ENCODE measurements around the gene KIRREL3.

Gene KIRREL3

GRCh38 chr11:126597041-126597440 lies 403.5 kb downstream of the KIRREL3 start:
- H3K4me1 ChIP-seq (ENCODE audit: low read length): no peaks in the 10 kb centered on the region
- H3K27ac ChIP-seq (ENCODE audit: low read length): no peak overlapping the region
- no peaks in the 10 kb centered on the region for H3K36me3 ChIP-seq (replicated peaks; ENCODE audit: low read depth, low read length)
- no peak for TF ChIP-seq EZH2phosphoT487 (IDR thresholded peaks at IDR 0.05; ENCODE audit: low read depth)
- TF ChIP-seq, protein P1, sequence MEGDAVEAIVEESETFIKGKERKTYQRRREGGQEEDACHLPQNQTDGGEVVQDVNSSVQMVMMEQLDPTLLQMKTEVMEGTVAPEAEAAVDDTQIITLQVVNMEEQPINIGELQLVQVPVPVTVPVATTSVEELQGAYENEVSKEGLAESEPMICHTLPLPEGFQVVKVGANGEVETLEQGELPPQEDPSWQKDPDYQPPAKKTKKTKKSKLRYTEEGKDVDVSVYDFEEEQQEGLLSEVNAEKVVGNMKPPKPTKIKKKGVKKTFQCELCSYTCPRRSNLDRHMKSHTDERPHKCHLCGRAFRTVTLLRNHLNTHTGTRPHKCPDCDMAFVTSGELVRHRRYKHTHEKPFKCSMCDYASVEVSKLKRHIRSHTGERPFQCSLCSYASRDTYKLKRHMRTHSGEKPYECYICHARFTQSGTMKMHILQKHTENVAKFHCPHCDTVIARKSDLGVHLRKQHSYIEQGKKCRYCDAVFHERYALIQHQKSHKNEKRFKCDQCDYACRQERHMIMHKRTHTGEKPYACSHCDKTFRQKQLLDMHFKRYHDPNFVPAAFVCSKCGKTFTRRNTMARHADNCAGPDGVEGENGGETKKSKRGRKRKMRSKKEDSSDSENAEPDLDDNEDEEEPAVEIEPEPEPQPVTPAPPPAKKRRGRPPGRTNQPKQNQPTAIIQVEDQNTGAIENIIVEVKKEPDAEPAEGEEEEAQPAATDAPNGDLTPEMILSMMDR (IDR thresholded peaks at IDR 0.05; ENCODE audit: low read depth, low read length): no peak
- H3K4me3 ChIP-seq (ENCODE audit: low read length): no peak overlapping the region
- H4K20me1 ChIP-seq (ENCODE audit: insufficient read depth, low read length): no peaks in the 10 kb centered on the region
- no peak overlapping the region for H2AFZ ChIP-seq (ENCODE audit: low read depth, low read length)
- no peak overlapping the region for H3K4me2 ChIP-seq (ENCODE audit: low read length)
- H3K9me3 ChIP-seq (ENCODE audit: insufficient read depth, low read length): no peaks in the 10 kb centered on the region
- peaks cover 36% of the 10 kb centered on the region for H3K27me3 ChIP-seq (ENCODE audit: low read depth, low read length)
- H3K9ac ChIP-seq (ENCODE audit: low read length): no peak overlapping the region
- no peaks in the 10 kb centered on the region for H3K79me2 ChIP-seq (ENCODE audit: low read length)

DNA sequence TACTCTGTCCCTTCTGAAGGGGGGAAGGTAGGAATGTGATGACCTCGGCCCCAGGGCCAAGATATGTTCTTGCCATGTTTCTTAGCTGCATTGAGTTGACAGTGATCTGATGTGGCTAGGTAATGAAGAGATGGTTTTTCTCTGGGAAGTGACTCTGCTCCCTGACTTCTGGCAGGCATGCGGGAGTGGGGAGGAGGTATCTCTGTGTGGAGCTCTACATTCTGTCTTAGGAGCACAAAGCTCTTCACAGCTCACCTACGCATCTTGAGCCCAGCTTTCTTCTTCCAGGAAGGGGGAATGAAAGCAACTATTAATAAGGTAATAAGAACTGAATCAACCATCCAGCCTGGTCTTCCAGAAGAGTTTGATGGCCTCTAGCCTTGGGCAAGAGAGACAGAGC lies 404.1 kb downstream of the KIRREL3 start:
- H3K4me2 ChIP-seq (ENCODE audit: low read length): no peak overlapping the region
- TF ChIP-seq, protein P1 (IDR thresholded peaks at IDR 0.05; ENCODE audit: low read depth, low read length): no peak
- no peak for TF ChIP-seq EZH2phosphoT487 (IDR thresholded peaks at IDR 0.05; ENCODE audit: low read depth)
- no peak overlapping the region for H3K27ac ChIP-seq (ENCODE audit: low read length)
- no peaks in the 10 kb centered on the region for H3K4me1 ChIP-seq (ENCODE audit: low read length)
- H3K4me3 ChIP-seq (ENCODE audit: low read length): no peak overlapping the region
- no peak overlapping the region for H2AFZ ChIP-seq (ENCODE audit: low read depth, low read length)
- H3K9ac ChIP-seq (ENCODE audit: low read length): no peak overlapping the region
- peaks cover 36% of the 10 kb centered on the region for H3K27me3 ChIP-seq (ENCODE audit: low read depth, low read length)
- H3K36me3 ChIP-seq (replicated peaks; ENCODE audit: low read depth, low read length): no peaks in the 10 kb centered on the region
- H4K20me1 ChIP-seq (ENCODE audit: insufficient read depth, low read length): no peaks in the 10 kb centered on the region
- no peaks in the 10 kb centered on the region for H3K79me2 ChIP-seq (ENCODE audit: low read length)
- H3K9me3 ChIP-seq (ENCODE audit: insufficient read depth, low read length): no peaks in the 10 kb centered on the region

- Histone ChIP-seq H2AFZ (ENCODE audit: low read depth, low read length) (no peak overlapping the region), H3K4me3 (ENCODE audit: low read length) (no peak overlapping the region), H3K9ac (ENCODE audit: low read length) (no peak overlapping the region), H3K36me3 (replicated peaks; ENCODE audit: low read depth, low read length) (no peaks in the 10 kb centered on the region), H3K4me2 (ENCODE audit: low read length) (no peak overlapping the region), H3K9me3 (ENCODE audit: insufficient read depth, low read length) (no peaks in the 10 kb centered on the region), H3K79me2 (ENCODE audit: low read length) (no peaks in the 10 kb centered on the region), H4K20me1 (ENCODE audit: insufficient read depth, low read length) (no peaks in the 10 kb centered on the region), H3K27me3 (ENCODE audit: low read depth, low read length) (peaks cover 32% of the 10 kb centered on the region), H3K4me1 (ENCODE audit: low read length) (no peaks in the 10 kb centered on the region), H3K27ac (ENCODE audit: low read length) (no peak overlapping the region)
- TF ChIP-seq, protein P1 (IDR thresholded peaks at IDR 0.05; ENCODE audit: low read depth, low read length): no peak
- no peak for TF ChIP-seq EZH2phosphoT487 (IDR thresholded peaks at IDR 0.05; ENCODE audit: low read depth)
Observed at GRCh38 chr11:126595560-126595959, 405.0 kb downstream of the KIRREL3 start.

- no peaks in the 10 kb centered on the region for H3K9me3 ChIP-seq (ENCODE audit: insufficient read depth, low read length)
- no peak overlapping the region for H3K4me3 ChIP-seq (ENCODE audit: low read length)
- H3K27me3 ChIP-seq (ENCODE audit: low read depth, low read length): peaks cover 26% of the 10 kb centered on the region
Observed at GRCh38 chr11:126594921-126595367, 405.6 kb downstream of the KIRREL3 start.

More at GRCh38 chr11:126594921-126595367, 405.6 kb downstream of the KIRREL3 start:
- Histone ChIP-seq H3K27ac (ENCODE audit: low read length) (no peak overlapping the region), H3K9ac (ENCODE audit: low read length) (no peak overlapping the region), H3K79me2 (ENCODE audit: low read length) (no peaks in the 10 kb centered on the region), H3K4me2 (ENCODE audit: low read length) (no peak overlapping the region), H3K36me3 (replicated peaks; ENCODE audit: low read depth, low read length) (no peaks in the 10 kb centered on the region), H2AFZ (ENCODE audit: low read depth, low read length) (no peak overlapping the region), H3K4me1 (ENCODE audit: low read length) (no peaks in the 10 kb centered on the region), H4K20me1 (ENCODE audit: insufficient read depth, low read length) (no peaks in the 10 kb centered on the region)
- TF ChIP-seq EZH2phosphoT487 (IDR thresholded peaks at IDR 0.05; ENCODE audit: low read depth): no peak
- TF ChIP-seq, protein P1 (IDR thresholded peaks at IDR 0.05; ENCODE audit: low read depth, low read length): no peak
